Cardiac muscle cell (in vitro differentiated cells and primary cell): Measurements from ENCODE around the gene AANAT. TPM values are rescaled to one million over a fixed set of nuclear protein-coding genes. Genes with fewer than 3 reads are reported as not detected.

Experiments used
- DNase-seq, 2 donors: peaks; one replicate each; pipeline versions ENCODE4 v3.0.0 to v3.0.0-alpha.2; 2010 to 2017; ENCODE audit warnings: low read depth in 1 of 2, low spot score in 1 of 2
- H3K27ac ChIP-seq: fragments of 200-600 bp; sonication (generic); 2 replicates; pipeline ENCODE4 v1.5.1; 2016
- H3K27me3 ChIP-seq: fragments of 200-600 bp; sonication (generic); 2 replicates; pipeline ENCODE4 v1.6.0; 2016; ENCODE audit warnings: control low read depth
- H3K36me3 ChIP-seq: fragments of 200-600 bp; sonication (generic); 2 replicates; pipeline ENCODE4 v1.5.1; 2016; ENCODE audit warnings: control low read depth
- H3K4me1 ChIP-seq: fragments of 200-600 bp; sonication (generic); 2 replicates; pipeline ENCODE4 v1.8.1; 2017; ENCODE audit warnings: low read depth, mild to moderate bottlenecking, mixed run types
- H3K4me3 ChIP-seq: fragments of 200-600 bp; sonication (generic); 2 replicates; pipeline ENCODE4 v1.5.1; 2016; ENCODE audit warnings: mild to moderate bottlenecking
- H3K9me3 ChIP-seq: fragments of 200-600 bp; sonication (generic); 2 replicates; pipeline ENCODE4 v1.5.1; 2017; ENCODE audit warnings: low read depth, mild to moderate bottlenecking, control low read depth
- polyA plus RNA-seq: library from polyadenylated mRNA; unstranded; fragments of >200 nt; fragmentation: Nextera tagmentation; extraction: Ambion mirVana; gene quantifications from 2 replicates; pipeline ENCODE4 v1.2.1, GENCODE V29; 2016
- total RNA-seq: library from RNA; depleted of rRNA; stranded (reverse); fragments of >200 nt; gene quantifications from 2 replicates; pipeline ENCODE4 v1.2.3, GENCODE V29; 2016
- TF ChIP-seq, protein P1 (sequence below): IDR thresholded peaks from 2 replicates; pipeline ENCODE4 v1.5.1; 2012; ENCODE audit warnings: low read depth, mild to moderate bottlenecking, low read length

Gene AANAT
- total and polyA plus RNA-seq, 2 experiments from 2014 or later, result 0.33 to 2.1 TPM

DNA sequence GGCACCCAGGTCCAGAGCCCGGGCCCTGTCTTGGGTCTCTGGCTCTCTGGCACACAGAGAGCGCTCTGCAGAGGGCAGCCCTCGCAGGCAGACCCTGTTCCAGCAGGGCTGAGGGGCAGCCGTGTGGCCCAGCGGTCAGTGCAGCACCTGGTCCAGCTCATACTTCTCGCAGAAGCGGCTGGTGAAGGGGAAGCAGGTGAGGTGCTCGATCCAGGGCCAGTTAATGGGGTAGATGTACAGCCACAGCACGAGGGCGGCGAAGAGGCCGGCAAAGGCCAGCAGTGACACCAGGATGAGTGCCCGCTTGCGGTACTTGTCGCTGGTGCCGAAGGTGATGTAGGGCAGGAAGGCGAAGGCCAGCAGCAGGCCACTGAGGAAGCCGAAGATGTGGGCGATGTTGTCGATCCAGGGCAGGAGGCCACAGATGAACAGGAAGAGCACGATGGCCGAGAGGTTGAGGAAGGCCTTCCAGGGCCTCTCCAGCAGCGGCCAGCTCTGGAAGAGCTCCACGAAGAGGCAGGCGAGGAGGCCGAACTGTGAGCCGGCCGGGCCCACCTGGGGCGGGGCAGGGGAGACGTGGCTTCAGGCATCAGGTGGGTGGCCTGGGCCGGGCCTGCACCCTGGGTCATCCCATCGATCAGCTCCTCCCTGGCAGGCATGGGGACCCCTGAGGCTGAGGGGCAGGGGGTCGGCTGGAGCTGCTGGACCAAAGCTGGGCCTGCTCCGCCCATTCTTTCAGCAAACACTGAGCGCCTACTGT, 4.3 kb downstream of the AANAT start:
- DNase-seq, result no peak
- H3K4me1 ChIP-seq, result peaks cover 4% of the 10 kb centered on the region
- H3K27me3 ChIP-seq, result no peaks in the 10 kb centered on the region
- H3K36me3 ChIP-seq, result no peaks in the 10 kb centered on the region
- H3K4me3 ChIP-seq, result no peak overlapping the region
- no peaks in the 10 kb centered on the region for H3K9me3 ChIP-seq
- TF ChIP-seq, protein P1, sequence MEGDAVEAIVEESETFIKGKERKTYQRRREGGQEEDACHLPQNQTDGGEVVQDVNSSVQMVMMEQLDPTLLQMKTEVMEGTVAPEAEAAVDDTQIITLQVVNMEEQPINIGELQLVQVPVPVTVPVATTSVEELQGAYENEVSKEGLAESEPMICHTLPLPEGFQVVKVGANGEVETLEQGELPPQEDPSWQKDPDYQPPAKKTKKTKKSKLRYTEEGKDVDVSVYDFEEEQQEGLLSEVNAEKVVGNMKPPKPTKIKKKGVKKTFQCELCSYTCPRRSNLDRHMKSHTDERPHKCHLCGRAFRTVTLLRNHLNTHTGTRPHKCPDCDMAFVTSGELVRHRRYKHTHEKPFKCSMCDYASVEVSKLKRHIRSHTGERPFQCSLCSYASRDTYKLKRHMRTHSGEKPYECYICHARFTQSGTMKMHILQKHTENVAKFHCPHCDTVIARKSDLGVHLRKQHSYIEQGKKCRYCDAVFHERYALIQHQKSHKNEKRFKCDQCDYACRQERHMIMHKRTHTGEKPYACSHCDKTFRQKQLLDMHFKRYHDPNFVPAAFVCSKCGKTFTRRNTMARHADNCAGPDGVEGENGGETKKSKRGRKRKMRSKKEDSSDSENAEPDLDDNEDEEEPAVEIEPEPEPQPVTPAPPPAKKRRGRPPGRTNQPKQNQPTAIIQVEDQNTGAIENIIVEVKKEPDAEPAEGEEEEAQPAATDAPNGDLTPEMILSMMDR, result no peak
- no peak overlapping the region for H3K27ac ChIP-seq

DNA sequence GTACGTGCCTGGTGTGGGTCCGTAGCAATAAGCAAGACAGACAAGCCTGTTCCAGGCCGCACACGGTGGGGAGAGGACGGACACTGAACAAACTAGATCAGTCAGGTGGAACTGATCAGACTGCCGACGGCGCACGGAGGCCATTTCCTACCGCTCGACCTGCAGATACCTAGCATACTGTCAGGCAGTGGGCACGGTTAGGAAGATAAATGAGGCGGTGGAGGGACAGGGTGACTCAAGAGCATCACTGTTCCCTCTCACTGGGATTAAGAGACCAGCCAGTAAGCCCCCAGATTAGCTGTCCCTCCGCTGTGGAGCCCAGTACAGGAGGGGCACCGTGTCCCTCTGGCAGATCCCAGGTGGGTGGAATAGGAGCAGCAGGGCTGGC, 4.8 kb downstream of the AANAT start:
- Histone ChIP-seq H3K4me3 (no peak overlapping the region), H3K4me1 (peaks cover 4% of the 10 kb centered on the region), H3K9me3 (no peaks in the 10 kb centered on the region), H3K36me3 (no peaks in the 10 kb centered on the region), H3K27ac (no peak overlapping the region), H3K27me3 (no peaks in the 10 kb centered on the region)
- no peak for DNase-seq
- TF ChIP-seq, protein P1, result no peak

DNA sequence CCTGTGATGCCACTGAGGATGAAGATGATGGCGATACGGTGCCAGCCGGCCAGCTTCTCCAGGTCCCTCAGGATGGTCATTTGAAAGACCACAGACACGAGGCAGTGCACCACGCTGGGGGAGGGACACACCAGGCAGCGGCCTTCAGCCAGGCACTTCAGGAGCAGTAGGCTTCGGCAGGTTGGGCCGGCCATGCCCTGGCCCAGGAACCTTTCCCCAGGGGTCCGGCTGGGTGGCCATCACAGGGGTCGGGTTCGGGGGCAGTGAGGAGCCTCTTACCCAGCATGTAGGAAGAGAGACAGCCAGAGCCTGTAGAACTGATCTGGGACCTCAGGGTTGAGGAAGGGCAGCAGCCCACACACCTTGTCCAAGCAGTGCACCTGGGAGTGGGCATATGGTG, 5.3 kb downstream of the AANAT start:
- TF ChIP-seq, protein P1, result no peak
- Histone ChIP-seq H3K27me3 (no peaks in the 10 kb centered on the region), H3K4me1 (peaks cover 4% of the 10 kb centered on the region), H3K9me3 (no peaks in the 10 kb centered on the region), H3K27ac (no peak overlapping the region), H3K4me3 (no peak overlapping the region), H3K36me3 (no peaks in the 10 kb centered on the region)
- DNase-seq, result no peak

DNA sequence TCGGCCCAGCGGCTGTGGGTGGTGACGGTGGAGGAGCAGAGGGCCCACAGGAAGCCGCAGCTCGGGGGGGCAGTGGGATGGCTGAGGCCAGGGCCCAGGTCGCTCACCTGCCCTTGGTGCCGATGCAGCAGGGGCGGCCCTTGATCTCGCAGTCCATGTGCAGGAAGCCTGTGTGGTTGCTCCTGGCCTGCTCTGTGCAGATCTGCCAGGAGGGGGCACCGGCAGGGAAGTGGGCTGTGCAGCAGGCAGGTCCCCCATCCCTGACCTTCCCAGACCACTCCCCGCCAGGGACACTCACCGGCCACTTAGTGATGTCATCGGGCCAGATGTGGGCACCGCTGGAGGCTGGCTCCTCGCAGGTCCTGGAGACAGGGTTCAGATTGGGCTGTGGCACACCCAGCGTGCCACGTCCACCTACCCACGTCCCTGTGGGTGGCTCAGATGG, 6.2 kb downstream of the AANAT start:
- Histone ChIP-seq H3K4me3 (no peak overlapping the region), H3K27me3 (no peaks in the 10 kb centered on the region), H3K9me3 (no peaks in the 10 kb centered on the region), H3K27ac (no peak overlapping the region), H3K4me1 (peaks cover 4% of the 10 kb centered on the region), H3K36me3 (no peaks in the 10 kb centered on the region)
- peak in 1 of 2 donors; percentile 48 for DNase-seq
- TF ChIP-seq, protein P1, result peak; percentile 35

DNA sequence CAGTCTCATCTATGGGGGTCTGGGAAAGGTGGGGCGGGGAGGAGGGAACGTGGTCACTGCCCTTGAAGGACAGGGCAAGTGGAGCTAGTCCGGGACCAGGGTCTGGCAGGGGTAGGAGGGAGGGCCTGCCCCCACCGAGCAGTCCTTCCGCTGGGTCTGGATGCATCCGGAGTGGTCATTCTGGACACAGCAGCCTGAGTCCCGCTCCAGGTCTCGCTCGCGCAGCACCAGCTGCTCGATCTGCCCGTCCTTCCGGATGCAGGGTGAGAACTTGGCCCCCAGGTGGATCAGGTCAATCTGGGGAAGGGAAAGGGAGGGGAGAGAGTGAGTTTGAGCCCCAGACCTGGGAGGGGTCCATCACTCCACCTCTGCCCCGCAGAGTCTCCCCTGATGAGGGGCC, 6.8 kb downstream of the AANAT start:
- DNase-seq, result no peak
- no peaks in the 10 kb centered on the region for H3K36me3 ChIP-seq
- TF ChIP-seq, protein P1, result no peak
- no peak overlapping the region for H3K4me3 ChIP-seq
- no peaks in the 10 kb centered on the region for H3K9me3 ChIP-seq
- H3K27me3 ChIP-seq, result no peaks in the 10 kb centered on the region
- no peak overlapping the region for H3K27ac ChIP-seq
- H3K4me1 ChIP-seq, result peaks cover 4% of the 10 kb centered on the region
